Measurements from ENCODE around the gene LGR4. TPM values are rescaled to one million over a fixed set of nuclear protein-coding genes. Genes with fewer than 3 reads are reported as not detected.

Gene LGR4
- total and polyA plus RNA-seq, 9 of the 15 experiments (the other 6 are each of a cell fraction or from before 2014, with no cell fraction given), result 0.94 to 10.1 (median 5.8) TPM

DNA sequence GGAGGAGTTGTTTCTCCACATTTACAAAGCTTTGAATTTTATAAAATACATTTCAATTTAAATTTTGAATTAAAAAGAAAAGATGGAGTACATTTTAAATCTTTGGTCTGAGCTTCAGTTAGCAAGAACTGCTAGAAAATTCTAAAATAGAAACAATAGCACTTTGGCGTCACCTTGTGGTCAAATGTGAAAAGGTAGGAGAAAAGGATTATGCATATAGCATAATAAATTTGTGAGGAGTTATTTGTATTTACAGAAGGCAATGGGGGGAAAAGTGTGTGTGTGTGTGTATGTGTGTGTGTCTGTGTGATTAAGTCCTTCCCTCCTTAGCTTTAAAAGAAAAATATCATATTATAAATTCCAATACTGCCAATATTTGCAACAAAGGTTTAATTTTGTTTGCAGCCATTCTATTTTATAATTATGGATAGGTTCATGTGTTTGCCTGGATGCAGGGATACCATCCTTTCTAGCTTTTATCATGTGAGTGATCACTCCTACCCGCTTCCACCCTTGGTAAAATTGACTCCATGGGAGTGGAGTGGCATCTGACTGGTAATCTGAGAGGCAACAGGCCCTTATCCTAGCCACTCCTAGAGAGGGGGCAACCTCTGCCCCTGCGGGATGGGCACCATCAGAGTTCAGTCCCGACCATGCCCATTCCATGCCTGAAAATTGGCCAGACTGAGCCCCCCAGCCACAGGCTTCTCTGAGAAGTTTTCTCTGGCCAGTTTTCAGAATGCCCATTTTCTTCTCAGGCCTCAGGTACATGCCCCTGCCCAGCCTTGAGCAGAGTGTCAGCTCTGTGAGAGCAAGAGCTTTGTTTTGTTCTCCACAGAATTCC is 13.6 kb upstream of the LGR4 start (continued):
- TF ChIP-seq, protein P1, sequence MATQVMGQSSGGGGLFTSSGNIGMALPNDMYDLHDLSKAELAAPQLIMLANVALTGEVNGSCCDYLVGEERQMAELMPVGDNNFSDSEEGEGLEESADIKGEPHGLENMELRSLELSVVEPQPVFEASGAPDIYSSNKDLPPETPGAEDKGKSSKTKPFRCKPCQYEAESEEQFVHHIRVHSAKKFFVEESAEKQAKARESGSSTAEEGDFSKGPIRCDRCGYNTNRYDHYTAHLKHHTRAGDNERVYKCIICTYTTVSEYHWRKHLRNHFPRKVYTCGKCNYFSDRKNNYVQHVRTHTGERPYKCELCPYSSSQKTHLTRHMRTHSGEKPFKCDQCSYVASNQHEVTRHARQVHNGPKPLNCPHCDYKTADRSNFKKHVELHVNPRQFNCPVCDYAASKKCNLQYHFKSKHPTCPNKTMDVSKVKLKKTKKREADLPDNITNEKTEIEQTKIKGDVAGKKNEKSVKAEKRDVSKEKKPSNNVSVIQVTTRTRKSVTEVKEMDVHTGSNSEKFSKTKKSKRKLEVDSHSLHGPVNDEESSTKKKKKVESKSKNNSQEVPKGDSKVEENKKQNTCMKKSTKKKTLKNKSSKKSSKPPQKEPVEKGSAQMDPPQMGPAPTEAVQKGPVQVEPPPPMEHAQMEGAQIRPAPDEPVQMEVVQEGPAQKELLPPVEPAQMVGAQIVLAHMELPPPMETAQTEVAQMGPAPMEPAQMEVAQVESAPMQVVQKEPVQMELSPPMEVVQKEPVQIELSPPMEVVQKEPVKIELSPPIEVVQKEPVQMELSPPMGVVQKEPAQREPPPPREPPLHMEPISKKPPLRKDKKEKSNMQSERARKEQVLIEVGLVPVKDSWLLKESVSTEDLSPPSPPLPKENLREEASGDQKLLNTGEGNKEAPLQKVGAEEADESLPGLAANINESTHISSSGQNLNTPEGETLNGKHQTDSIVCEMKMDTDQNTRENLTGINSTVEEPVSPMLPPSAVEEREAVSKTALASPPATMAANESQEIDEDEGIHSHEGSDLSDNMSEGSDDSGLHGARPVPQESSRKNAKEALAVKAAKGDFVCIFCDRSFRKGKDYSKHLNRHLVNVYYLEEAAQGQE (IDR thresholded peaks at IDR 0.05; ENCODE audit: borderline replicate concordance), result peak; percentile 90
- TF ChIP-seq, protein P1 (CRISPR knock-in tag; IDR thresholded peaks at IDR 0.05; ENCODE audit: low read depth), result no peak
- TF ChIP-seq POLR2H (tag; IDR thresholded peaks at IDR 0.05; ENCODE audit: low read depth), result 0 out of 2 replicates have a peak, but pooled peaks have one; percentile 29
- TF ChIP-seq SRF (CRISPR knock-in tag; IDR thresholded peaks at IDR 0.05), result no peak
- peak; percentile 93 for TF ChIP-seq DEAF1 (CRISPR knock-in tag; IDR thresholded peaks at IDR 0.05)
- no peak for TF ChIP-seq NFYB (IDR thresholded peaks at IDR 0.05; ENCODE audit: extremely low read depth, insufficient read length)
- no peak for TF ChIP-seq ETV5 (CRISPR knock-in tag; IDR thresholded peaks at IDR 0.05; ENCODE audit: low read depth)
- TF ChIP-seq CREM (IDR thresholded peaks at IDR 0.05; ENCODE audit: low read depth), result no peak
- 0 out of 2 replicates have a peak, but pooled peaks have one; percentile 28 for TF ChIP-seq ELF2 (CRISPR knock-in tag; IDR thresholded peaks at IDR 0.05)
- TF ChIP-seq CLOCK (CRISPR knock-in tag; IDR thresholded peaks at IDR 0.05; ENCODE audit: borderline replicate concordance), result no peak
- TF ChIP-seq, protein P2, sequence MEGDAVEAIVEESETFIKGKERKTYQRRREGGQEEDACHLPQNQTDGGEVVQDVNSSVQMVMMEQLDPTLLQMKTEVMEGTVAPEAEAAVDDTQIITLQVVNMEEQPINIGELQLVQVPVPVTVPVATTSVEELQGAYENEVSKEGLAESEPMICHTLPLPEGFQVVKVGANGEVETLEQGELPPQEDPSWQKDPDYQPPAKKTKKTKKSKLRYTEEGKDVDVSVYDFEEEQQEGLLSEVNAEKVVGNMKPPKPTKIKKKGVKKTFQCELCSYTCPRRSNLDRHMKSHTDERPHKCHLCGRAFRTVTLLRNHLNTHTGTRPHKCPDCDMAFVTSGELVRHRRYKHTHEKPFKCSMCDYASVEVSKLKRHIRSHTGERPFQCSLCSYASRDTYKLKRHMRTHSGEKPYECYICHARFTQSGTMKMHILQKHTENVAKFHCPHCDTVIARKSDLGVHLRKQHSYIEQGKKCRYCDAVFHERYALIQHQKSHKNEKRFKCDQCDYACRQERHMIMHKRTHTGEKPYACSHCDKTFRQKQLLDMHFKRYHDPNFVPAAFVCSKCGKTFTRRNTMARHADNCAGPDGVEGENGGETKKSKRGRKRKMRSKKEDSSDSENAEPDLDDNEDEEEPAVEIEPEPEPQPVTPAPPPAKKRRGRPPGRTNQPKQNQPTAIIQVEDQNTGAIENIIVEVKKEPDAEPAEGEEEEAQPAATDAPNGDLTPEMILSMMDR (IDR thresholded peaks at IDR 0.05 in 2 of 3, conservative IDR thresholded peaks at IDR 0.05 in 1 of 3; ENCODE audit: insufficient read depth in 2 of 3, low read depth in 1 of 3, low read length in 3 of 3), result peak; percentile 58 to 98 (median 67); a peak in 4 of 6 replicates
